ENCODE measurements around the gene CALR.

GRCh38 chr19:12922959-12923358, 15.4 kb upstream of the CALR start:
- TF ChIP-seq, protein P1, sequence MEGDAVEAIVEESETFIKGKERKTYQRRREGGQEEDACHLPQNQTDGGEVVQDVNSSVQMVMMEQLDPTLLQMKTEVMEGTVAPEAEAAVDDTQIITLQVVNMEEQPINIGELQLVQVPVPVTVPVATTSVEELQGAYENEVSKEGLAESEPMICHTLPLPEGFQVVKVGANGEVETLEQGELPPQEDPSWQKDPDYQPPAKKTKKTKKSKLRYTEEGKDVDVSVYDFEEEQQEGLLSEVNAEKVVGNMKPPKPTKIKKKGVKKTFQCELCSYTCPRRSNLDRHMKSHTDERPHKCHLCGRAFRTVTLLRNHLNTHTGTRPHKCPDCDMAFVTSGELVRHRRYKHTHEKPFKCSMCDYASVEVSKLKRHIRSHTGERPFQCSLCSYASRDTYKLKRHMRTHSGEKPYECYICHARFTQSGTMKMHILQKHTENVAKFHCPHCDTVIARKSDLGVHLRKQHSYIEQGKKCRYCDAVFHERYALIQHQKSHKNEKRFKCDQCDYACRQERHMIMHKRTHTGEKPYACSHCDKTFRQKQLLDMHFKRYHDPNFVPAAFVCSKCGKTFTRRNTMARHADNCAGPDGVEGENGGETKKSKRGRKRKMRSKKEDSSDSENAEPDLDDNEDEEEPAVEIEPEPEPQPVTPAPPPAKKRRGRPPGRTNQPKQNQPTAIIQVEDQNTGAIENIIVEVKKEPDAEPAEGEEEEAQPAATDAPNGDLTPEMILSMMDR (IDR thresholded peaks at IDR 0.05), result no peak
- TF ChIP-seq POLR2A (IDR thresholded peaks at IDR 0.05), result no peak

Measured in adrenal gland (tissue), 5 donors.